MCF 10A (cell line): ENCODE data around the gene ELN. TPM values are rescaled to one million over a fixed set of nuclear protein-coding genes. Genes with fewer than 3 reads are reported as not detected.

Experiments used
- BruUV-seq: library from RNA; stranded (reverse); fragments of 400-500 nt; replicated peaks from 2 replicates; lab custom pipeline; 2021; lab: Mats Ljungman, UMichigan
- CTCF ChIA-PET: fragments of 300-600 bp; sonication (Branson Sonifier 250); formaldehyde crosslinking; extraction: SDS; loops from one replicate; lab custom pipeline; 2021; ENCODE audit warnings: antibody characterized with exemption, inconsistent platforms; lab: Yijun Ruan, JAX
- POLR2A ChIA-PET: fragments of 300-600, 350-650 bp; sonication (Branson Sonifier 250); formaldehyde crosslinking; extraction: SDS; loops from one replicate; lab custom pipeline; 2020; ENCODE audit warnings: antibody characterized with exemption, inconsistent platforms; lab: Yijun Ruan, JAX
- DNase-seq: peaks from one replicate; pipeline ENCODE4 v3.0.0-alpha.2; 2018; ENCODE audit not compliant: unreplicated experiment
- H3K27ac Mint-ChIP-seq: one replicate; pipeline ENCODE4 v1.8.0; 2022; ENCODE audit warnings: mild to moderate bottlenecking, low read depth, mixed read lengths; ENCODE audit not compliant: unreplicated experiment
- H3K27me3 Mint-ChIP-seq: one replicate; pipeline ENCODE4 v1.8.0; 2022; ENCODE audit warnings: mixed read lengths; ENCODE audit not compliant: insufficient read depth, unreplicated experiment
- H3K36me3 Mint-ChIP-seq: one replicate; pipeline ENCODE4 v1.8.0; 2022; ENCODE audit warnings: mild to moderate bottlenecking, moderate library complexity, mixed read lengths; ENCODE audit not compliant: insufficient read depth, unreplicated experiment
- H3K4me1 Mint-ChIP-seq: one replicate; pipeline ENCODE4 v1.8.0; 2022; ENCODE audit warnings: mixed read lengths; ENCODE audit not compliant: insufficient read depth, unreplicated experiment
- H3K4me3 Mint-ChIP-seq: one replicate; pipeline ENCODE4 v1.8.0; 2022; ENCODE audit warnings: mild to moderate bottlenecking, moderate library complexity, mixed read lengths; ENCODE audit not compliant: unreplicated experiment
- H3K9me3 Mint-ChIP-seq: one replicate; pipeline ENCODE4 v1.8.0; 2022; ENCODE audit warnings: mixed read lengths; ENCODE audit not compliant: unreplicated experiment
- intact Hi-C: fragments of 100-400 bp; cut with micrococcal nuclease; formaldehyde crosslinking; loops from 2 replicates; pipeline ENCODE4 v1.14.1; 2022
- total RNA-seq: library from RNA; stranded (reverse); gene quantifications from 2 replicates; pipeline ENCODE4 v1.2.3, GENCODE V29; 2022
- TF ChIP-seq, protein P1 (sequence below): fragments of 200-600 bp; IDR thresholded peaks from one replicate; pipeline ENCODE4 v1.8.0; 2022; ENCODE audit warnings: antibody characterized with exemption, mild to moderate bottlenecking; ENCODE audit not compliant: unreplicated experiment

ELN gene
- total RNA-seq, 1 experiment from 2014 or later, result not detected

DNA sequence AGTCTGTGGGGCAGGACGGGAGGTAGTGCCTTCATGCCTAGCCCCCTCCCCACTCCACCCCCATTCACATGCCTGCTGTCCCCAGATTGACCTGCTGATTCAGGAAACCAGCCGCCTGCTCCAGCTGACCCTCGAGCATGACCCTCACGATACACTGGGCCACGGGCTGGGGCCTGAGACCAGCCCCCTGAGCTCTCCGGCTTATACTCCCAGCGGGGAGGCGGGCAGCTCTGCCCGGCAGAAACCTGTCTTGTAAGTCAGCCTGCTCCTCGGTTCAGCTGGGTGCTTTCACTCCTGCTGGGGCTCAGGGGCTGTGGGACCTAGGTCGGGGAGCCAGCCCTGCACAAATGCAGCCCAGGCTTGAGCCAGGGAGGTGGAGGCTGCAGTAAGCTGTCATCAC, 78.0 kb downstream of the ELN start:
- Mint-ChIP-seq H3K9me3 (no peaks in the 10 kb centered on the region), H3K4me3 (no peak overlapping the region), H3K27ac (no peak overlapping the region), H3K36me3 (peaks cover 59% of the 10 kb centered on the region), H3K27me3 (no peaks in the 10 kb centered on the region), H3K4me1 (no peaks in the 10 kb centered on the region)
- intact Hi-C loops, result no loop called here
- no peak for DNase-seq
- CTCF ChIA-PET, result interaction anchor here (2.2 kb wide), 1 partner anchor 37 kb away, joined by 11 read pairs; no protein-coding TSS in a partner anchor
- POLR2A ChIA-PET, result no interaction called here
- BruUV-seq, result no TSS peak
- TF ChIP-seq, protein P1, sequence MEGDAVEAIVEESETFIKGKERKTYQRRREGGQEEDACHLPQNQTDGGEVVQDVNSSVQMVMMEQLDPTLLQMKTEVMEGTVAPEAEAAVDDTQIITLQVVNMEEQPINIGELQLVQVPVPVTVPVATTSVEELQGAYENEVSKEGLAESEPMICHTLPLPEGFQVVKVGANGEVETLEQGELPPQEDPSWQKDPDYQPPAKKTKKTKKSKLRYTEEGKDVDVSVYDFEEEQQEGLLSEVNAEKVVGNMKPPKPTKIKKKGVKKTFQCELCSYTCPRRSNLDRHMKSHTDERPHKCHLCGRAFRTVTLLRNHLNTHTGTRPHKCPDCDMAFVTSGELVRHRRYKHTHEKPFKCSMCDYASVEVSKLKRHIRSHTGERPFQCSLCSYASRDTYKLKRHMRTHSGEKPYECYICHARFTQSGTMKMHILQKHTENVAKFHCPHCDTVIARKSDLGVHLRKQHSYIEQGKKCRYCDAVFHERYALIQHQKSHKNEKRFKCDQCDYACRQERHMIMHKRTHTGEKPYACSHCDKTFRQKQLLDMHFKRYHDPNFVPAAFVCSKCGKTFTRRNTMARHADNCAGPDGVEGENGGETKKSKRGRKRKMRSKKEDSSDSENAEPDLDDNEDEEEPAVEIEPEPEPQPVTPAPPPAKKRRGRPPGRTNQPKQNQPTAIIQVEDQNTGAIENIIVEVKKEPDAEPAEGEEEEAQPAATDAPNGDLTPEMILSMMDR, result no peak

GRCh38 chr7:74106846-74107245, 78.9 kb downstream of the ELN start:
- TF ChIP-seq, protein P1, result no peak
- no peaks in the 10 kb centered on the region for H3K9me3 Mint-ChIP-seq
- H3K27me3 Mint-ChIP-seq, result no peaks in the 10 kb centered on the region
- H3K36me3 Mint-ChIP-seq, result peaks cover 57% of the 10 kb centered on the region
- no peak overlapping the region for H3K27ac Mint-ChIP-seq
- no peak for DNase-seq
- POLR2A ChIA-PET, result no interaction called here
- intact Hi-C loops, result no loop called here
- H3K4me3 Mint-ChIP-seq, result no peak overlapping the region
- no TSS peak for BruUV-seq
- CTCF ChIA-PET, result interaction anchor here (0.6 to 2.2 kb wide), 2 partner anchors 37 to 48 kb away, joined by 3 to 11 read pairs; no protein-coding TSS in a partner anchor
- H3K4me1 Mint-ChIP-seq, result no peaks in the 10 kb centered on the region

GRCh38 chr7:74115326-74115725, 87.4 kb downstream of the ELN start:
- H3K27ac Mint-ChIP-seq, result no peak overlapping the region
- no TSS peak for BruUV-seq
- no peak for DNase-seq
- peaks cover 33% of the 10 kb centered on the region for H3K36me3 Mint-ChIP-seq
- no peak overlapping the region for H3K4me3 Mint-ChIP-seq
- H3K4me1 Mint-ChIP-seq, result no peaks in the 10 kb centered on the region
- H3K9me3 Mint-ChIP-seq, result no peaks in the 10 kb centered on the region
- intact Hi-C loops, result no loop called here
- CTCF ChIA-PET, result interaction anchor here (0.6 kb wide), 1 partner anchor 52 kb away, joined by 3 read pairs; no protein-coding TSS in a partner anchor
- H3K27me3 Mint-ChIP-seq, result no peaks in the 10 kb centered on the region
- TF ChIP-seq, protein P1, result no peak
- POLR2A ChIA-PET, result no interaction called here

- H3K9me3 Mint-ChIP-seq, result no peaks in the 10 kb centered on the region
- intact Hi-C loops, result no loop called here
- H3K27ac Mint-ChIP-seq, result no peak overlapping the region
- H3K4me3 Mint-ChIP-seq, result no peak overlapping the region
- POLR2A ChIA-PET, result no interaction called here
- TF ChIP-seq, protein P1, result no peak
- H3K36me3 Mint-ChIP-seq, result peaks cover 26% of the 10 kb centered on the region
- H3K4me1 Mint-ChIP-seq, result no peaks in the 10 kb centered on the region
- no TSS peak for BruUV-seq
- CTCF ChIA-PET, result no interaction called here
- no peak for DNase-seq
- H3K27me3 Mint-ChIP-seq, result no peaks in the 10 kb centered on the region
Measured at GRCh38 chr7:74116356-74116755, 88.4 kb downstream of the ELN start.

Other genes with a start within 250 kb of the ELN start
- 0.22 and 0.28 TPM in 2 replicates for gene CLDN4, start 197.2 kb upstream of the ELN start, total RNA-seq
- gene METTL27, start 185.7 kb upstream of the ELN start, total RNA-seq, result 4.4 and 7.3 TPM in 2 replicates
- gene TMEM270, start 167.0 kb upstream of the ELN start, total RNA-seq, result not detected in 2 replicates
- gene LIMK1, start 55.6 kb downstream of the ELN start, total RNA-seq, result 21.4 and 23.4 TPM in 2 replicates
- 365 and 420 TPM in 2 replicates for gene EIF4H, start 146.2 kb downstream of the ELN start, total RNA-seq
- 6.7 and 12.6 TPM in 2 replicates for gene LAT2, start 181.8 kb downstream of the ELN start, total RNA-seq
- 16.3 and 35.0 TPM in 2 replicates for gene RFC2, start 226.2 kb downstream of the ELN start, total RNA-seq